Measurements from ENCODE around the gene CYP26A1. TPM values are rescaled to one million over a fixed set of nuclear protein-coding genes. Genes with fewer than 3 reads are reported as not detected.

Gene CYP26A1
- polyA plus RNA-seq, 2 donors: not detected

Other genes starting within 250 kb of the CYP26A1 start
- gene EXOC6, start 225.4 kb upstream of the CYP26A1 start, polyA plus RNA-seq: 1 to 10 TPM; 1.4 to 2.0 TPM
- under 1 TPM; 0.01 to 0.02 TPM for gene CYP26C1, start 13.1 kb upstream of the CYP26A1 start, polyA plus RNA-seq